GM12872 (cell line): ENCODE data around the gene DNM2.

Experiments
- CTCF ChIP-seq: IDR thresholded peaks from 3 replicates; pipeline ENCODE4 v1.5.1; 2011; ENCODE audit warnings: low read depth, mild to moderate bottlenecking, low read length, moderate library complexity; ENCODE audit not compliant: insufficient read depth

The DNM2 gene

GRCh38 chr19:10744801-10745293 lies 27.0 kb downstream of the DNM2 start:
- no peak for TF ChIP-seq CTCF

- no peak for TF ChIP-seq CTCF
These were observed 29.4 kb downstream of the DNM2 start for GRCh38 chr19:10747271-10747670.

GRCh38 chr19:10747674-10748073 lies 29.8 kb downstream of the DNM2 start:
- TF ChIP-seq CTCF, result no peak

GRCh38 chr19:10748195-10748926 lies 30.5 kb downstream of the DNM2 start:
- no peak for TF ChIP-seq CTCF

GRCh38 chr19:10748927-10749434 lies 31.1 kb downstream of the DNM2 start:
- no peak for TF ChIP-seq CTCF

GRCh38 chr19:10749435-10750384 lies 31.8 kb downstream of the DNM2 start:
- TF ChIP-seq CTCF, result no peak
